Fibroblast of villous mesenchyme (primary cell): ENCODE results near the gene MMP24. TPM values are rescaled to one million over a fixed set of nuclear protein-coding genes. Genes with fewer than 3 reads are reported as not detected.
"Not testable (repeated sequence)": the region's sequence is repeated elsewhere in the genome, so short reads cannot be mapped to it uniquely, and the experiment has no call there.

Experiments used
- DNase-seq: peaks from one replicate; pipeline ENCODE4 v3.0.0-alpha.2; 2010; ENCODE audit warnings: low read depth
- H3K4me3 ChIP-seq: 2 replicates; pipeline ENCODE4 v1.5.1; 2011; ENCODE audit warnings: low read depth, mild to moderate bottlenecking, low read length
- CTCF ChIP-seq: IDR thresholded peaks from 2 replicates; pipeline ENCODE4 v1.5.1; 2012; ENCODE audit warnings: low read depth, mild to moderate bottlenecking, low read length; ENCODE audit not compliant: insufficient read depth
- total RNA-seq: library from RNA; depleted of rRNA; stranded (reverse); fragments of >200 nt; gene quantifications from 2 replicates; pipeline ENCODE4 v1.2.3, GENCODE V29; 2012

Gene MMP24
- total RNA-seq, 1 donor: 0.43 TPM

- no peak overlapping the region for H3K4me3 ChIP-seq
- TF ChIP-seq CTCF: no peak
- DNase-seq: no peak
These were observed 88.5 kb downstream of the MMP24 start for GRCh38 chr20:35314816-35315631.

- DNase-seq: not testable (repeated sequence)
These were observed 89.1 kb downstream of the MMP24 start for GRCh38 chr20:35315632-35316020.

DNA sequence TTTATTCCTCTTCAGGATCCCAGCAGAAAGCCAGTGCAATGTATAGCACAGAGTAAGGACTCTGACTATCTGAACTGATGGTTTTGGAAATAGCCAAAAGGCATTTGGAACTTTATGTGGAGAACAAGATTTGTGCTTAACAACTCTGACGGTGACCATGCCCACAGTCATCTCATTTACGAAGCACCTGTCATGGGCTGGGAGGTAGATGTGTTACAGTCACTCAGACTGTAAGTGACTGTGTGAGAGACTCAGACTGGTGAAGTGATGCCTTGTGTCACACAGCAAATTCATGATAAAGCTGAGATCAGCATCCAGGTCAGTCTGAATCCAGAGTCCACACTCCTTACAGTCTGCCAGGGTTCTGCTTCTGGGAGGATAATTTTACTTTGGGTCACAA is 89.6 kb downstream of the MMP24 start:
- H3K4me3 ChIP-seq: no peak overlapping the region
- TF ChIP-seq CTCF: no peak
- no peak for DNase-seq

More at GRCh38 chr20:35315632-35316020, 89.1 kb downstream of the MMP24 start:
- H3K4me3 ChIP-seq: not testable (repeated sequence)

DNA sequence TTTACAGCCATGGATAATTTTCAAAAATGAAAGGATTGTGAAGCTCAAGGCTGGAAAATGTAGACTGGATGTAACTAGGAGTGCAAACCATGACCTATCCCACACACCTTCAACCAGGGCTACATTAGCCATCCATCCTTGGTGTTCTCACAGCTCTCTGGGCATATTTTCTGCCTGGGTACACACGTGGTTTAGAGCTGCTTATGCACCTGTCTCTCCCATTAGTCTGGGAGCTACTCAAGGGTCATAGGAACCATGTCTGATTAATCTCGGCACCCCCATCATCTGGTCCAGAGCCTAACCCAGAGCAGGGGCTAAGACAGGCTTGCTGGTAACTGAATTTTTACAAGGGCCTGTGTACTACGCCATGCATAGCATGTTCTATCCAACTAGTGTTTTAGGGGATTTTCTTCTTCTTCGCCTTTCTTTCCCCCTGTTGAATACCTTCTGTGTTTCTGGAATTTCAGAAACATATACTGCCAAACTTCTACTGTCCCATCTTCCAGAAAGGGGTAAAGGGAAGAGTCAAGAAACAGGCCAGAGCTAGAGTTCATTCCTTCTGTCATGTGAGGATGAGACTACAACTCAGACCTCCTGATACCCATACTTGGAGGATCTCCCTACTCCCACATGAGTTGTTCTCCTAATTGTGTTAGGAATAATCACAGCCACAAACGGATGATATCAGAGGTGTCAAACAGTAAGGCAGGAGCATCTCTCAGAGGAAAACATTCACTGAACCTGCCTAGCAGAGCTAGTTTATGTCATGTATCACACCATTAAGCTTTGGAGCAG is 91.1 kb downstream of the MMP24 start:
- no peak overlapping the region for H3K4me3 ChIP-seq
- no peak for TF ChIP-seq CTCF
- no peak for DNase-seq

DNA sequence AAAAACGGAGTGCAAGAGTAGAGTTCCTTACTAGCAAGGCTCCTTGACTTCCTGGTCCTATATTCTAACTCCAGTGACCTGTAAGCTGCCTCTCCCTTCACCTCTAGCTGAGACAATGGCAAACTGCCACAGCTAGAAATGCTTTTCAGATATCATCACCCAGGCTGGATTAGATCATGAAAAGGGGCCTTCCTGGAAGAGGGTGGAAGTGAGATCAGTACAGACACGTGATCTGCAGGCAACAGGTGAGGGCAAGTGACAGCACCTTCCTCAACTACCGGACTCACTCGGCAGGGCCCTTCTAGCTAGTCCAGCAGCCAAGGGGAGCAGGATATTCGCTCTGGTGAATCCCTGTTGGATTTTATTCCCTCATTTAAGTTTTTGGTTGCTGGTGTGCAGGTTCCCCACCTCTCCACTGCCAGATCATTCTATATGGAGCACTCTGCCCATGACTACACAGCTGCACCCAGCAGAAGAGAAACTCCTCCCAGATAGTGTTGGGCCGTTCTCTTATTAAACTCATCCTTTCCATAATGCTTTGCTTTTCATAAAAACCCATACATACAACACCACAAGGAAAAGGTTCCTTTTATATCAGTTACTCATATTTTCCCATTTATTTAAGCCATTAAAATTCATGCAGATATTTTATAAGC is 92.1 kb downstream of the MMP24 start:
- no peak overlapping the region for H3K4me3 ChIP-seq
- DNase-seq: peak; percentile 64
- TF ChIP-seq CTCF: no peak

- H3K4me3 ChIP-seq: no peak overlapping the region
- TF ChIP-seq CTCF: no peak
- DNase-seq: peak; percentile 73
These were observed 92.8 kb downstream of the MMP24 start for GRCh38 chr20:35319192-35319870.
